Nephron (organoid): ENCODE results near the gene MVD.
A peak's percentile ranks its signal among the peaks of the same experiment; 100 is the strongest.

ENCODE experiments used
- H3K27ac Mint-ChIP-seq, 3 experiments: 2 replicates each; pipeline ENCODE4 v1.8.0; 2020; ENCODE audit warnings: mixed read lengths in 3 of 3, mild to moderate bottlenecking in 2 of 3, moderate library complexity in 1 of 3
- H3K27me3 Mint-ChIP-seq: 2 replicates; pipeline ENCODE4 v1.8.0; 2021; ENCODE audit warnings: low read depth, mild to moderate bottlenecking, moderate library complexity, mixed read lengths
- H3K36me3 Mint-ChIP-seq: 2 replicates; pipeline ENCODE4 v1.8.0; 2020; ENCODE audit warnings: low read depth, mixed read lengths
- H3K4me1 Mint-ChIP-seq: 2 replicates; pipeline ENCODE4 v1.8.0; 2020; ENCODE audit warnings: mixed read lengths
- H3K4me3 Mint-ChIP-seq, 3 experiments: 2 replicates each; pipeline ENCODE4 v1.8.0; 2020; ENCODE audit warnings: mild to moderate bottlenecking in 3 of 3, mixed read lengths in 3 of 3, moderate library complexity in 2 of 3
- H3K9me3 Mint-ChIP-seq: 2 replicates; pipeline ENCODE4 v1.8.0; 2020; ENCODE audit warnings: mixed read lengths
- CTCF ChIP-seq, 3 experiments: fragments of 200-600 bp; sonication (generic); IDR thresholded peaks; one replicate each; pipeline ENCODE4 v1.5.0; 2021; ENCODE audit warnings: antibody characterized with exemption in 3 of 3; ENCODE audit not compliant: unreplicated experiment in 3 of 3

MVD gene

DNA sequence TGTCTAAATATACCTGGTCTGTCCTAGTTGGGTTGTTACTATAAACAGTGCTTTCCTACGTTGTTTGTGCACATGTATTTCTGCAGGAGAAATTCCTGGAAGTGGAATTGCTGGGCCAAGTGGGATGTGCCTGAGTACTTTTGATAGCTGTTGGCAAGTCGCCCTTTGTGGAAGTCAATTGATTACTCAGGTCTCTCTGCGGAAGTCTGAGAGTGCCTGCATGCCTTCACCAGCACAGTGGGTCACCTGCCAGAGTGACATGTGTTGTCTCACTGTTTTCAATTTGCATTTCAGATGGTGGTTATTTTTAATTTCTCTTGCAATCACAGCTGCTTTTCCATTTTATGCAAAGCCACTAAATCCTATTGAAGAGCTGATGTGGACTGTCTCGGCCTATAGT is 2.3 kb upstream of the MVD start:
- H3K36me3 Mint-ChIP-seq = peaks cover 4% of the 10 kb centered on the region
- peak overlapping the region; percentile 75 to 94 (median 89) for H3K4me3 Mint-ChIP-seq
- TF ChIP-seq CTCF (IDR thresholded peaks at IDR 0.05; ENCODE audit: unreplicated experiment in 3 of 3) = no peak
- H3K27ac Mint-ChIP-seq = no peak overlapping the region
- H3K27me3 Mint-ChIP-seq = peaks cover 4% of the 10 kb centered on the region
- no peaks in the 10 kb centered on the region for H3K9me3 Mint-ChIP-seq
- peaks cover 25% of the 10 kb centered on the region for H3K4me1 Mint-ChIP-seq

- Mint-ChIP-seq H3K9me3 (no peaks in the 10 kb centered on the region), H3K27me3 (no peaks in the 10 kb centered on the region), H3K4me1 (peaks cover 20% of the 10 kb centered on the region), H3K4me3 (peak overlapping the region; percentile 89 to 92 (median 89)), H3K36me3 (no peaks in the 10 kb centered on the region), H3K27ac (peak overlapping the region; percentile 4 to 78 (median 30))
- no peak for TF ChIP-seq CTCF (IDR thresholded peaks at IDR 0.05; ENCODE audit: unreplicated experiment in 3 of 3)
These were observed 559 bp downstream of the MVD start for GRCh38 chr16:88662222-88662842.

GRCh38 chr16:88661468-88661867 is 1.4 kb downstream of the MVD start:
- Mint-ChIP-seq H3K9me3 (no peaks in the 10 kb centered on the region), H3K27me3 (no peaks in the 10 kb centered on the region), H3K36me3 (no peaks in the 10 kb centered on the region), H3K4me3 (peak overlapping the region; percentile 89 to 92 (median 89)), H3K27ac (no peak overlapping the region), H3K4me1 (peaks cover 17% of the 10 kb centered on the region)
- TF ChIP-seq CTCF (IDR thresholded peaks at IDR 0.05; ENCODE audit: unreplicated experiment in 3 of 3) = no peak

GRCh38 chr16:88659160-88659559 is 3.7 kb downstream of the MVD start:
- Mint-ChIP-seq H3K36me3 (no peaks in the 10 kb centered on the region), H3K4me3 (no peak overlapping the region), H3K9me3 (no peaks in the 10 kb centered on the region), H3K27me3 (no peaks in the 10 kb centered on the region), H3K27ac (no peak overlapping the region), H3K4me1 (peaks cover 9% of the 10 kb centered on the region)
- TF ChIP-seq CTCF (IDR thresholded peaks at IDR 0.05; ENCODE audit: unreplicated experiment in 3 of 3) = no peak

DNA sequence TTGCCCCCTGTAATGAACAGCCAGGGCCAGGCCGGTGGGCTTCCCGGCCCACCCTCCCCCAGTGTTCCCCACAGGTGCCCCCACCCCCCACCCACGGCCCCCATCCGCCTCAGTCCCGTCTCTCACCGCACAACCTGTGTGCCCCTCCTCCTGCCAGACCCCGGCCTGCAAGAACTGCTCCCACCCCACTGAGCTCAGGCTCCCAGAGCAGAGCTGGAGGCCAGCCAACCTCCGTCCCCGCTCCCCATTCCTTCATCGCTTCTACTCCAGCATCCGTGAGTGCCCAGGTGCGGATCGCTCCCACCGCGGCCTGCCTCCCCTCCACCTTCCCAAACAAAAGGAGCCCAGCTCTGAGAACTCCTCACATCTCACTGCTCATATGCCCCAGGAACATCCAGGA is 4.2 kb downstream of the MVD start:
- TF ChIP-seq CTCF (IDR thresholded peaks at IDR 0.05; ENCODE audit: unreplicated experiment in 3 of 3) = no peak
- H3K36me3 Mint-ChIP-seq = peaks cover 3% of the 10 kb centered on the region
- H3K4me1 Mint-ChIP-seq = peaks cover 9% of the 10 kb centered on the region
- H3K27me3 Mint-ChIP-seq = no peaks in the 10 kb centered on the region
- H3K27ac Mint-ChIP-seq = no peak overlapping the region
- H3K9me3 Mint-ChIP-seq = no peaks in the 10 kb centered on the region
- H3K4me3 Mint-ChIP-seq = no peak overlapping the region

DNA sequence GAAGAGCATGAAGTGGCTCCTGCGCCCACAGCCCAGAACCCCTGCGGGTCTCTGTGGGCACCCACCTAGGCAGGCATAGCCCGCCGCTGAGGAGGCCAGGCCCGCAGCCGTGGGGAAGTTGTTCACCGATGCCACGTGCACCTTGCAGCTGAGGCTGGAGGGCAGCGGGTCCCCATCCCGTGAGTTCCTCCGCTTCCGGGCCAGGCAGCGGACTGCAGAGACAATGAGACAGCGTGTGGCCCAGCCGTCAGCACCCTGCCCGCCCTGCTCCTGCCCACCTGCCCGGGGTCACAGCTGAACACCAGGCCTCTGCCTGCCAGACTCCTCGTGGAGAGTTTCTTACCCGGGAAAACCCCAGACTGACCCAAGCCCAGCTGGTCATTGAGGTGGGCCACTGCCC is 5.5 kb downstream of the MVD start:
- peaks cover 8% of the 10 kb centered on the region for H3K36me3 Mint-ChIP-seq
- no peak for TF ChIP-seq CTCF (IDR thresholded peaks at IDR 0.05; ENCODE audit: unreplicated experiment in 3 of 3)
- no peak overlapping the region for H3K4me3 Mint-ChIP-seq
- no peak overlapping the region for H3K27ac Mint-ChIP-seq
- peaks cover 9% of the 10 kb centered on the region for H3K4me1 Mint-ChIP-seq
- H3K9me3 Mint-ChIP-seq = no peaks in the 10 kb centered on the region
- no peaks in the 10 kb centered on the region for H3K27me3 Mint-ChIP-seq
